ENCODE data around the gene CDK10.

DNA sequence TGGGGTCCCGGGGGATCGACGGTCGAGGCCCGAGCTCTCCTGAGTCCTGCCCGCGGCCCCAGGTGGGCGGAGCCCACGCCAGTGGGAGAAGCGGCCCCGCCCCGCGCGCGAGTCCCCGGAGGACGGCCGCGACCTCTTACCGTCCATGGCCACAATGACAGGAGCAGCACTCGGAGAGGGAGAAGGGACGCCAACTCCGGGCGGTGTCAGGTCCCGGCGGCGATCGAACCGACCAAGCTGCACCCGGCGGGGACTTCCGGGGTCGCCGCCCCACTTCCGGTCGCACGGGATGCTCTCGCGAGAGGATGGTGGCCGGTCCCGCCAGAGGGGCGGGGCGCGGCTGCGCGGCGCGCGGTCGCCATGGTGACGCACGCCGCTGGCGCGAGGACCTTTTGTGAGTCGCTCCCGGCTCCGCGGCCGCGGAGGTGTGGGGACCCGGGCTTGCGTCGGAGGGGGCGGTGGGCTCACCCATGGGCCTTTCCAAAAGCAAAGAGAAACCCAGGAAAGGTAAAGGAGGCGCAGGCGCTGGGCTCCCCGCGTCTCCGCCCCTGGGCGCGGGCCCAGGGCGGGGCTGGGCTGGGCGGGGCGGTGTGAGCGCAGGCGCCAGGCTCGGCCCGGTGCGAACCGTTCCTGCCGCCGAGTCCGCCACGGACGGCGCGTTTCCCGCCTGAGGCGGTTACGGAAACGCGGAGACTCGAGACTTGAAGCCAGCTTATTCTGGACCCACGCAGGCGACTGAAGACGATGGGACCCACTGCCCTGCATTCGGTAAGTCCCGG lies 28.9 kb upstream of the CDK10 start, which contains the start of the genes CHMP1A and SPATA33:
- TF ChIP-seq, protein P1, sequence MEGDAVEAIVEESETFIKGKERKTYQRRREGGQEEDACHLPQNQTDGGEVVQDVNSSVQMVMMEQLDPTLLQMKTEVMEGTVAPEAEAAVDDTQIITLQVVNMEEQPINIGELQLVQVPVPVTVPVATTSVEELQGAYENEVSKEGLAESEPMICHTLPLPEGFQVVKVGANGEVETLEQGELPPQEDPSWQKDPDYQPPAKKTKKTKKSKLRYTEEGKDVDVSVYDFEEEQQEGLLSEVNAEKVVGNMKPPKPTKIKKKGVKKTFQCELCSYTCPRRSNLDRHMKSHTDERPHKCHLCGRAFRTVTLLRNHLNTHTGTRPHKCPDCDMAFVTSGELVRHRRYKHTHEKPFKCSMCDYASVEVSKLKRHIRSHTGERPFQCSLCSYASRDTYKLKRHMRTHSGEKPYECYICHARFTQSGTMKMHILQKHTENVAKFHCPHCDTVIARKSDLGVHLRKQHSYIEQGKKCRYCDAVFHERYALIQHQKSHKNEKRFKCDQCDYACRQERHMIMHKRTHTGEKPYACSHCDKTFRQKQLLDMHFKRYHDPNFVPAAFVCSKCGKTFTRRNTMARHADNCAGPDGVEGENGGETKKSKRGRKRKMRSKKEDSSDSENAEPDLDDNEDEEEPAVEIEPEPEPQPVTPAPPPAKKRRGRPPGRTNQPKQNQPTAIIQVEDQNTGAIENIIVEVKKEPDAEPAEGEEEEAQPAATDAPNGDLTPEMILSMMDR (conservative IDR thresholded peaks at IDR 0.05 in 1 of 2, IDR thresholded peaks at IDR 0.05 in 1 of 2; ENCODE audit: extremely low read depth in 1 of 2, insufficient read depth in 1 of 2, low read depth in 1 of 2, low read length in 2 of 2), result no peak
- TF ChIP-seq EZH2 (IDR thresholded peaks at IDR 0.05; ENCODE audit: borderline replicate concordance, low read length), result no peak

Measured in mammary epithelial cell (primary cell).